Measurements from ENCODE around the gene MTPN.

MTPN gene

GRCh38 chr7:135964274-135964673, 12.9 kb downstream of the MTPN start:
- no peak for TF ChIP-seq CTCF (IDR thresholded peaks at IDR 0.05)

DNA sequence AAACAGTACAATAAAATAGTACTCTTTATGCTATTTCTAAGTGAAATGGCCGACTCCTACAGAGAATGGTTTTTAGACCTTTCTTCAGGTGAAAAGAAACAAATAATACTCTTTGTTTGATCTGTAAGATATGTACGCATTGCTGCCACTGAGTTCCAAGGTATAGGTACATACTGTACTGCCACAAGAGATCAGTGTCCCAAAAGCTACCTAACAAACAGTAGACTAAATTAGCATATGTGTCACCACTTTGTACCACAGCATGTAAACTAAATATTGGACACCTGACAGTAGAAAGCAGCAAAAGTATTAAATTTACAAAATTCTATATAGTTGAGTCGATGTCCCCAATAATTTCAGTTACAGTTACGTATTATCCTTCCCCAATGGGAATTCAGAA, 14.4 kb downstream of the MTPN start:
- no peak for TF ChIP-seq CTCF (IDR thresholded peaks at IDR 0.05)

GRCh38 chr7:135960709-135961451, 16.3 kb downstream of the MTPN start:
- TF ChIP-seq CTCF (IDR thresholded peaks at IDR 0.05): no peak

DNA sequence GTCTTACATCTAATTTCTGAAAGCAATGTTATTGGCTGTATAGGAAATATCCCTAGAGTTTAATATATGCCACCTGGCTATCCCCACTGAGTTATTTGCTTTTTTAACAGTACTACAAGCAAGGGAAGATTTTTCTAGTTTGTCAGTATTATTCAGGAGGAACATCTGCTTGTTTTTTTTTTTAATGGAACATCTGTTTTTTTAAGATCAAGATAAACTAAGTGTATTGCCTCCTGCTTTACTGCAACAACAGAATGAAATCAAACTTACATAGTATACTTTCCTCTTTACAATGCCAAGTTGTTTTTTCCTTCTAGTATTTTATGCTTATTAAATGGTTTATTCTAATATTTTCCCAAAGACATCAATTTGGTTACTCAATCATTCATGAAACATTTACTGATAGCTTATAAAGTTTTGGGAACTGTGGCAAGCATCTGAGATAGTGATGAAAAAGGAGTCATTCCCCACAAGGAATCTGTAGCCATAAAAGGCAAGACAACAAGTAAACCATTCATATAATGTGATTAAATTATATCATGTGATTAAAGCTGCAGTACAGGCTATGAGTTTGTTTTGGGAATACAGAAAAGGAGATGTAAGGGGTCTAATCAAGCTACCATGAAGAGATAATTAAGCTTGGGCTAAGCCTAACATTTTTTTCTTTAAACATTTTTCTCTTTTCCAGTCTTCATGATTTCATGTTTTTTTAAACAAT, 17.4 kb downstream of the MTPN start:
- no peak for TF ChIP-seq CTCF (IDR thresholded peaks at IDR 0.05)

- no peak for TF ChIP-seq CTCF (IDR thresholded peaks at IDR 0.05)
Measured at GRCh38 chr7:135958173-135958572, 19.0 kb downstream of the MTPN start.

DNA sequence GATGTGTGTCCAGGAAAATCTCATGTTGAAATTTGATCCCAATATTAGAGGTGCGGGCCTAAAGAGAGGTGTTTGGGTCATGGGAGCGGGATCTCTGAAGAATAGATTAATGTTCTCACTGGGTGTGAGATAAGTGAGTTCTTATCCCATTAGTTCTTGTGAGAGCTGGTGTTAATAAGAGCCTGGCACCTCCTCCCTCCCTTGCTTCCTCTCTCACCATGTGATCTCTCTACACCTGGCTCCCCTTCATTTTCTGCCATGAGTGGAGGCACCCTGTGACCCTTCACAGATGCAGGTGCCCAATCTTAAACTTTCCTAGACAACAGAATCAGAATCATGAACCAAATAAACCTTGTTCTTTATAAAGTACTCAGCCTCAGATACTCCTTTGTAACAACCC, 19.5 kb downstream of the MTPN start:
- no peak for TF ChIP-seq CTCF (IDR thresholded peaks at IDR 0.05)

DNA sequence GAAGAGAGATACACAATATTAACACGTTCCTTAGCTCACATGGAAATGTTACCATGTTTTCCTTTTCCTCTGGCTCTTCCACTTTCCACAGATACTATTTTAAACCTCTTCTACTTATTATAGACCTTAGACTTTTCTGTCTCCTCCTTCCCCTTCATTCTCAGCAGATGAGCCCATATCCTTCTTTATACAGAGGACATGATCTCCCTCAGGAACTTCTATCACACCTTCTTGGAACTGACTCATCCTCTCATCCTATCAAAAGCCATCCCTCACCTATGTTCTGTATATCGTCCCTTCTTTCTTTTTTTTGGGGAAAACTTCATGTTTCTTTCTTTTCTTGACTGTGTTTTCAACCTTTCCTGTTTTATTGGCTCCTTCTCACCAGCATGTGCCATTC, 20.8 kb downstream of the MTPN start:
- TF ChIP-seq CTCF (IDR thresholded peaks at IDR 0.05): no peak

Data from LNCAP (cell line).